HG02852 (cell line): ENCODE data around the gene PBX4.
A peak's percentile ranks its signal among the peaks of the same experiment; 100 is the strongest.

Source experiments
- ATAC-seq: cut with Tn5 transposase; IDR thresholded peaks from one replicate; pipeline ENCODE4 v1.9.1; 2021; ENCODE audit warnings: mild to moderate bottlenecking, moderate library complexity; ENCODE audit not compliant: unreplicated experiment

Gene PBX4

GRCh38 chr19:19649580-19649995 lies 31.1 kb upstream of the PBX4 start:
- ATAC-seq, result no peak

DNA sequence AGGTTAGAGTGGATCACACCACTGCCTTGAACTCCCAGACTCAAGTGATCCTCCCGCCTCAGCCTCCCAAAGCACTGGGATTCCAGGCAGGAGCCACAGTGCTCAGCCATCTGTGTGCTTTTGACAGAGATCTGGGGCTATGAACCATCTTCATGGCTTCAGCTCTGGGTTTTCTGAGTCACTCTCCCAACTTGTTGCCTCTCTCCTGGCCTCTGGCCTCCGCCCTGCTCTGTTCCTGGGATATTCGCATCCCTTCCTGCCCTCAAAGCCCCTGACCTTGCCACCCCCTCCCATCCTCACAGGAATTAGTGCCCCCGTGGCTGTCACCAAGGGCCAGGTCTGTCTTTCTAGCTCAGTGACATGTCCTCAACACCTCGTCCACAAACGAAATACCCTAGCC lies 30.7 kb upstream of the PBX4 start:
- no peak for ATAC-seq

- ATAC-seq, result no peak
Observed at GRCh38 chr19:19647037-19647835, 28.7 kb upstream of the PBX4 start.

- no peak for ATAC-seq
Observed at GRCh38 chr19:19645233-19645870, 26.9 kb upstream of the PBX4 start.

DNA sequence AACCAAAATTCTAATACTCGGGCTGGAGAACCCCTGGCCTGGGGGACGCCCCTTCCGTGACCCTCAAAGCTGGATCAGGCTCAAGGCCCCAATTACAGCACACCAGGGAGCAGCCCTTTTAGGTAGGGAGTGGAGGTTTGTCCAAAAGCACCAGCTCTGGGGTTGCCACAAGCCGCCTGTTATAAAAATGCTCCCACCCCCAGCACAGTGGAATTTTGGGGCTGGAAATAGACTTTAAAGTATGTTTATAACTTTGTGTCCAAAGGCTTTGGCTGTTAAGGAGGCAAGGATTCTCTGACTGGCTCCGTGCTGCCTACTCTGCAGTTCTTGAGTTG lies 25.5 kb upstream of the PBX4 start:
- ATAC-seq, result no peak

- ATAC-seq, result peak; percentile 71
Observed at GRCh38 chr19:19643158-19644053, 24.9 kb upstream of the PBX4 start, which contains the start of gene GMIP. TSS of gene GMIP (minus strand) at chr19:19643657. CDS start at chr19:19643529, 128 bp downstream.

- peak; percentile 30 for ATAC-seq
Observed at GRCh38 chr19:19642506-19643157, 24.1 kb upstream of the PBX4 start.

DNA sequence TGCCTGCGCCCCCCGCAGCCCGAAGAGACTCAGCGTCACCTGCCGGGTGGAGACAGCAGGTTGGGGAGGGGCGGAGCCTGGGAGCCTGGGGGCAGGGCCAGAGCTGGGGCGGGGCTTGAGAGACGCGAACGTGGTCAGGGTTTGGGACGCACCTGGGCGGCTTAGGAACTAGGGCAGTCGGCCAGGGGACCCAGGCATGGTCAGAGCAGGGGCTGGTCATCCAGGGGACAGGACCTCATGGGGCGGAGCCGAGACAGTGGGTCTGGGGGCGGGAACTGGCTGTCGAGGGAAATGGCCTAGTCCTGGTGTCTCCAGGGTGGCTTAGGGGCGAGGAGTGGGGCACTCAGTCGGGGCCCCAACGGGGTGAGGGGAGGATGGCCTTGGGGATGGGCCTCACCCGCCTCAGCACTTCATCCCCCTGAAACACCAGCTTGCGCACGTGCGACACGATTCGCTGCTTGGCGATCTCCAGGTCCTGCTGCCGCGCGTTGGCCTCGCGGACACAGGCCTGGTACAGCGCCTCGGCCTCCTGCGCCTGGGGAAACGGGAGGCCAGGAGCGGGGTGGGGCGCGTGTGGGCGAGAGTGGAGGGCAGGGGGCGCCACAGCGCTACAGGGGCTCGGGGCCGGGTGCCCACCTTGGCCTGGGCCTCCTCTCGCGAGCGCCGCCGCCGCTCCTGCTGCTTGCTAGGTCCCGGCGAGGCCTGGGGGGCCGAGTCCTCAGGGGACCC lies 19.2 kb upstream of the PBX4 start:
- no peak for ATAC-seq

DNA sequence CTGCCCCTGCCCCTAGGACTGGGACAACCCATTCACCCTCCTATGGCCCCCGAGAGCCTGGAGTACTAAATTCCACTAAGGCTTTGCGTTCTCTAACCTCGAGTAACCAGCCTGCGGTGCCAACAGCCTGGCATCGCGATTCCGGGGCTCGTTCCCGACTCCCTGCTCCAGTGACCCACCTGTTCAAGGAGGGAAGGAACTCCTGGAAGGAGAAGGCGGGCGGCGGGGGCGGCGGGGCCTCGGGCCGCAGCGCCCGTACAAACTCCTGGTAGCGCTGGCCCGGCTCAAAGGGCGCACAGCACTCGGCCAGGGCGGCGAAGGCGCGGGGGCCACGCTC lies 18.7 kb upstream of the PBX4 start:
- no peak for ATAC-seq

DNA sequence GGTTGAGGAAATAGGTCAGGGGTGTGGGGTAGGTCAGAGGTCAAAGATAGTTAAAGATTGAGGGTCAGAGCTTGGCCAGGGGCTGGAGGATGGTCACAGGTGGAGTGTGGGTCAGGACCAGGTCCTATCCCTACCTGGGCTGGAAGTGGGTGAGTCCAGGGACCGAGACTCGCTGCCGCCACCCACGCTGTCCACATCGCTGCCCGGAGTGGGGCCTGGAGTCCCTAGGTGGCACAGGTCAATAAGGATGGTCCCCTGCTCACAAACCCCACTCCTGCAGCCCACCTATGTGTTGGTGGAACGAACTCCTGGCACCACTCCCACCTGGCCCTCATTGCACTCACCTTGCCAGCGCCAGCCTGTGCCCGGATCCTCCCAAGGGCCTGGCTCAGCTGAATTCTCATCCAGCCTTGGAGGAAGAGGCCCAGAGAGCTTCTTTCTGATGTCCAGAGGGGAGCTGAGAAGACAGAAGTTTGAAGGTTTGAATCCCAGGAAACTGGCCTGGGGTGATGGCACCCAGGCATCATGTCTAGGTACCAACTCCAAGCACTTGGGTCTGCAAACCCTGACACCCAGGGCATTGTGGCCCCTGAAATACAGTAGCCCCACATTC lies 18.2 kb upstream of the PBX4 start:
- no peak for ATAC-seq

- ATAC-seq, result no peak
Observed at GRCh38 chr19:19635313-19635702, 16.8 kb upstream of the PBX4 start.

DNA sequence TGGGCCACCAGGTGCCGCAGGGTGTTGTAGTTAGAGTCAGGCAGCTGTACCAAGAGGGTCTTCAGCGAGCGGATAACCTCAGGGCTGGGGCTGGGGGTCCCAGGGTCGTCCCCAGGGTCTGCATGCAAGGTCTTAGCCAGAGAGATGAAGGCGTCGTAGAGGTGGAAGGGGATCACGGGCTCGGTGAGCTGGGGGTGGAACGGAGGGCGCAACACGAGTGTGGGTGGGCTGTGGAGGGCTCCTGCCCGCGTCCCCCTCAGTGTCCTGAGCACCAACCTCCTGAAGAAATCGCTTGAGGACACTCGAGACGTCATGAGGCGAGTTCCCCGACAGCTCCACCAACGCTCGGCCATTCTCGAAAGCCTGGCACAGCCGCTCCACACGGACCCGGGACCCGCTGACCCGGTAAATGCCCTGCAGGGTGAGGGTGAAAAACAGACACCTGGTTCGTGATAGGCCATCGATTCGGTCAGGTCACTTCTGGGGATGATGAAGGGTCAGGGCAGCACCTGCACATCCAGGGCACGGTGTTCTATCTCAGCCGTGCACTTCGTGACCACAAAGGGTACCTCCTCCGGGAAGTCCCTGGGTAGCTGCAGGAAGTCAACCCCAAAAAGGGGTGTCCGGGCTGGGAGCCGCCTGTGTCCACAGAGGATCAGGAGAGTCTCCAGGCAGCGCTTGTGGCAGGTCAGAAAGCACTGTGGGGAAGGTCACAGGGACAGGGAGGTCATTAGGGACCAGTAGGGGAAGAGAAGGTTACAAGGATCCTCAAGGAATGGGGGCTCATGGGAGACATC lies 16.2 kb upstream of the PBX4 start:
- ATAC-seq, result no peak

DNA sequence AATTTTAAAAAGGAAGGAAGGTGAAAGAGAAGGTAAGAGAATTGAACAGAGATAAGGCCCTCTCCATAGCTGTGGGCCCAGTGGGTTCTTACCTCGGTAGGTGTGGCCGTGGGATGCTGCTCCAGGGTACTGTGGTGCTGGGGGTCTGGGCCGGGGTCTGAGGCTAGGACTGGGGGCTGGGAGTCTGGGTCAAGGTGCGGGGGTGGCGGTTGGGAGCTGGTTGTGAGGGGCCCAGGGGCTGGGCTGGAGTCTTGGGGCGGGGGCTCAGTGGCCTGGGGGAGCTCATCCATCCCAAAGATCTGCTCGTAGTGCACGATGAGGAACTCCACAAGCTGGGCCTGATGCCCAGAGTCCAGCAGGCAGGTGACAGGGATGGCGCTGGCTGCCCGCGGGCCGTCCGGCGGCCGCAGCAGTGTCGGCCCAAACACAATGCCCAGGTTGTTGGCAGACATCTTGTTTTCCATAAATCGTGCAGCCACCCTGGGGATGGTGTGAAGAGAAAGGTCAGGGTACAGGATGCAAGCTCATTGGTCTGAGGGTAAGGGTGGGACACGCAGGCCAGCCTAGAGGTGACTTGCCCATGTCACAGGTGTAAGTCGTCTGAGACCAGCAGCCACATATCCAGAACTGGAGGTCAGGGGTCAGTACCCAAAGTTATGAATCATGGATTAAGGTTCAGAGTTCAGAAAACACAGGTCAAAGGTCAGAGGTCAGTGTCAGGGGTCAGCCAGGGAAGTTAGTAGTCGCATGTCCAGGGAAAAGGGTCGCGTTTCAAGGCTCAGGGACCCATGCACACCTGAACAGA lies 15.4 kb upstream of the PBX4 start:
- no peak for ATAC-seq

DNA sequence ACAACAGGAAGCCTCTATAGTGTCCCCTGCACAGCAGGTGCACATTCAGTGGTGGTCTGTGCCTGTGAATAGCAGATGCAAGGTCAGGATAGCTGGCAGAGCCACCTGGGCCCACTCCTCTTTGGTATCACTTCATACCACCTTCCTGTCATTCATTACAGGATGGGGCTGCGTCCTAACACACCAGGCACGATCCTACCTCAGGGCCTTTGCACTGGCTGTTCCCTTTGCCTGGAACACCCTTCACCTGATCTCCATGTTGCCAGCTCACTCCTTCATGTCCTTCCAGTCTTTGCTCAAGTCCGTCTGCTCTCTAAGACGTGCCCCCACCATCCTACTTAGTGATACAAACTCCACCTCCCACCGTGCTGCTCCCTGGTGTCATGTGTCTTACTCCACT lies 14.2 kb upstream of the PBX4 start:
- no peak for ATAC-seq

DNA sequence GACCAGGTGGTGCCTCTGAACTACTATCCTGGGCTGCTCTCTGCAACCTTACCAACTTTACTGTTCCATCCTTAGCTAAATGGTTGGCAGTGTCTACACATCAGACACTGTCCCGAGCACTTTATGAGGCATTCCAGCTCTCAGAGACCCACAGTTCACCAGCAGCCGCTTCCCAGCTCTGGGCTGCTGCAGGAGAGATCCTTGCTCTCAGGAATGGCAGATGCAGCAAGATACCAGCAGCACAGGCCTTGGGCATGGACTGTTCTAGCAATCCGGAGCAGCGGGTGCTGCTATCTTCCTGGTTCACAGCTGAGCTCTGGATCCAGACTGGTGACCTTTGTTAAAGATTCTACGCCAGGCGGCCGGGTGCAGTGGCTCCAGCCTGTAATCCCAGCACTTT lies 12.9 kb upstream of the PBX4 start:
- ATAC-seq, result no peak

GRCh38 chr19:19630426-19630825 lies 11.9 kb upstream of the PBX4 start:
- no peak for ATAC-seq

- ATAC-seq, result no peak
Observed at GRCh38 chr19:19630062-19630414, 11.6 kb upstream of the PBX4 start.

GRCh38 chr19:19628501-19629134 lies 10.1 kb upstream of the PBX4 start:
- peak; percentile 7 for ATAC-seq
